HG03196 (cell line): ENCODE measurements around the gene TAGLN2.

ENCODE experiments used
- ATAC-seq: cut with Tn5 transposase; IDR thresholded peaks from one replicate; pipeline ENCODE4 v1.9.1; 2021; ENCODE audit not compliant: unreplicated experiment

Gene TAGLN2

DNA sequence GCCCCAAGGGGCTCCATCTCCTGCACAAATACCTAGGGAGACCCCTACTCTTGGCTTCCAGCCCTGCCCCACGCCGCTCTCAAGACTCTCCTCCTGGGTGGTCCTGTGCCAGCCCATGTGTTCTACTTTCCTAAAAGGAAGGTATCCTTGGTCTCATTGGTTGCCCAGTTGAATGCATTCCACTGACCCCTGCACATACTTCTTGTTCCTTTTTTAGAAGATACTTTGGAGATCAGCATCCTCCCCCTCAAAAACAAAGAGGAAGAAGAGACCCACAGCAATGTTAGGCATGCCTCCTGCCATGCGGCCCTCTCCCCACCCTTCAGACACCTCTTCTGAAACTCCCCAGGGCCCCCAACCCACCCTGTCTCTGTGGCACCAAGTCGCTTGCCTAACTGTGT is 24.7 kb upstream of the TAGLN2 start:
- ATAC-seq = no peak

DNA sequence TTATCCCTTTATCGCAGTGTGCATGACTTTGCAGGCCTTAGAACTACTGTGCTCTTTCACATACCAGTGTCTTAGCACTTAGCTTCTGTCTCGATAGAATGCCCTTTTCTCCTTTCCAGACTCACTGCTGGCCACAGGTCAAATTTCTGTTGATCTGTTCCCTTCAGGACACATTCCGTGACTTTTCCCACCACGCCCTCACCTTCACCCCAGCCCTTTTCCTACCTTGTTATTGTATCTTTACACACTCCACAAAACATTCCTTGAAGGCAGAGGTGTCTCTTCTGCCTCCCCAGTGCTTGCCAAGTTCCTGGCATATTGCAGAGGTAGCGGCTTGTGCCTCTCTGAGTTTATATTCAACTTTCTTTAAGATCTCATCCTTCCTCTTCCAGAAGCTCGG is 23.8 kb upstream of the TAGLN2 start:
- no peak for ATAC-seq

DNA sequence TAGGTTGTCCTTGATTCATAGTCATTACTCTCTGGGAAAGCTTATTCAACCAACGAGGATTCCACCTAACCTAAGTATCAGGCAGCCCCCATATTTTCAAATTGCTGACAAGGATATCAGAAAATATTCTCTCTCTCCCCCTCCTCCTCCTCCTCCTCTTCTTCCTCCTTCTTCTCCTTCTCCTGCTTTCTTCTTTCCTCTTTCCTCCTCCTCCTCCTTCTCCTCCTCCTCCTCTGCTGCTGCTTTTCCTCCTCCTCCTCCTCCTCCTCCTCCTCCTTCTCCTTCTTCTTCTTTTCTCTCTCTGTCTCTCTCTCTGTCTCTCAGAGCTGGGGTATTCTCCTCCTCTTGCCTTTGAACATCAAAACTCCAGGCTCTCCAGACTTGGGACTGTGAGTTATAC is 22.6 kb upstream of the TAGLN2 start:
- ATAC-seq = no peak

DNA sequence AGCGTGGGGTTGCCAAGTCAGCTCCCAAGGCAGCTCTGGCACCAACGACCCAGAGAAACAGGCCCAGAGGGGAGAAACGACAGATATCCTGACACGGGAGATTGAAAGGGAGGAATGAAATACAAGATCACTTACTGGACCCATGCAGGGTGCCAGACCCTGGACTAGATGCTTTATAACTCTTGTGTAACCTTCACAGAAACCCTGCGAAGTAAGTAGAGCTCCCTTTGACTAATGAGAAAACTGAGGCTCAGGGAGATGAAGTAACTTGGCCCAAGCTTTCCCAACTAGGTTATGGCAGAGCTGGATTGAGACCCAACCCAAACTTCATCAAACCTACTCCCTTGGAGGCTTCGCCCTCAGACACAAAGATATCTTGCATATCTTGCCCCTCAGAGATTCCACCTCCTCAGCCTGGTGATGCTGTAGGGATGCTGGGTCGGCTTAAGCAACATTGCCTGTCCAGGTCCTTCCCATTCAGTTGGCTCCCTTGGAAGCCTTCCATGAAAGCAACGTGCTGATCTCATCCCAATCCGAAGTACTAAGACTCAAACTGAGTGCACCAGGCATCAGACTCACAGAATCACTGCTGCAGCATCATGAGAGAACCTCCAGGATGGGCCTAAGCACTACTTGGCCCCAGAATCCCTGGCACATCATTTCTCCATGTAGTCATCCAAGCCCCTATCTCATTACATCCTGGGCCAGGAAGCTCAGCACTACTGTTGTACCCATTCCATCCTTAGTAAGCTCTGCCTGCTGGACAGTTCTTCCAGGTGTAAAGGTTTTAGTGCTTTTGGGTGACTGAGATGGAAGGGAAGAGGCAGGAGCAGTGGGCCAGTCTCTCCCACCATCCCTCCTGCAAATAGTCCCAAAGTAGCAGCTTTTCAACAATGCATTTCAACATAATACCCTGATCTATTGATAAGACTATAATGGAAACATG is 21.2 kb upstream of the TAGLN2 start:
- no peak for ATAC-seq

GRCh38 chr1:159945483-159946241 is 20.4 kb upstream of the TAGLN2 start, which contains the start of gene IGSF9:
Gene IGSF9 (minus strand): TSS chr1:159945613. CDS start chr1:159943454, 2,159 bp downstream.
- ATAC-seq = no peak

GRCh38 chr1:159944623-159945455 is 19.5 kb upstream of the TAGLN2 start:
- no peak for ATAC-seq

DNA sequence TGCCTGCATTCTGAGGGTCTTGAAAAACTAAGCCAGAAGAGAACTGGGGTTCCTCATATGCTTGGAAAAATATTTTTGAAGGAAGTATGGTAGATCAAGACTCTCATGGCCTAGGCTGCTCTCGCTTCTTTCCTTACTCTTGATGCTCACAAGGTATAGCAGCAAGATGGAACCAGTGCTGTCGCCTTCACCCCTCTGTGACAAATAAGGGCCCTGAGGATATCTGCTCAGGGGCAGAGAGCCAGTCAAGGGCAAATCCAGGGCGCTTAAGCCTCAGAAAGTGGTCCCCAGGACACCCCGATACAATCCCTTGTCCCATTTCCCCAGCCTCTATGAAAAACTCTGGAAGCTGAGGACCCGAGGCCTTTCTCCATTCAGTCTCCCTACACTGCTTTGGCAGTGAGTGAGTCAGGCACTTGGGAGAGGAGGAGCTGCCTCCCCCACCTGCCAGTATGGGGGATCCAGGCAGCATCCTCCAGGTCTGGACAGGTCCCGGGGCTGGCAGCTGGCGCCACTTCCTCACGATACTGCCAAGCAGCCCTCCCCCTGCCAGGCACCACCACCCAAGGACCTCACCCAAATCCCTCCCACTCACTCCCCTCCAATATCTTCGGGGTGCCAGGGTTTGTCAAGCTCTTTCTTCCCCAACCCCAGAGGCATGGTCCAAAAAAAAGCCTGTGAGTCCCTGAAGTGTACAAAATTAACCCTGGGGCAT is 18.8 kb upstream of the TAGLN2 start:
- ATAC-seq = no peak

GRCh38 chr1:159943278-159943640 is 18.0 kb upstream of the TAGLN2 start:
- no peak for ATAC-seq

DNA sequence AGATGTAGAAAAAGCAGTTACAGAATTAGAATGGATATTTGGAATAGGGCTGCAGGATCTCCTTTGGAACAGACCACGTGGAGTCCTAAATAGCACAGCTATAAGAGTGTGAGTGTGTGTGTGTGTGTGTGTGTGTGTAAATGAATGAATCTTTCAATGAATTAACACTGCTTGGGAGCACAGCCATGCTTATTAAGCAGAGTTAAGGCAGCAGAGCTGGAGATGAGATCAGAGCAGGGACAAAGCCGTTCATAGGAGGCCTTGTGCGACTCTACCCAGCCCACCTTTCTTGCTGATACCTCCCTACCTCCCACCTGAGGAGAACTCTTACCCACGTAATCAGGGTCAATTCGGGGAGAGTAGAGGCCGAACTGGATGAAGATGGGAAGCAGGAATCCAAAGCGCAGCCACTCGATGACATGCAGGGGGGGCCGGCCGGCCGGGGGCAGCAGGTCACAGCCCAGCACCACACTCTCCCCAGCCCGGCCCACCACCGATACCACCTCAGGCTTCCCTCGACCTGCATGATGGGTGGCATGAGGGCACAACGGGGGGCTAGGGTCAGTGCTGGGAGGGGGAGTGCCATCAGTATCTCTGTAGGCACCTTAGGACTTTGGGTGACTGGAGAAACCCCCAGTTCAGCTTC is 17.4 kb upstream of the TAGLN2 start:
- ATAC-seq = no peak

- no peak for ATAC-seq
Observed at GRCh38 chr1:159941591-159942560, 16.6 kb upstream of the TAGLN2 start.

DNA sequence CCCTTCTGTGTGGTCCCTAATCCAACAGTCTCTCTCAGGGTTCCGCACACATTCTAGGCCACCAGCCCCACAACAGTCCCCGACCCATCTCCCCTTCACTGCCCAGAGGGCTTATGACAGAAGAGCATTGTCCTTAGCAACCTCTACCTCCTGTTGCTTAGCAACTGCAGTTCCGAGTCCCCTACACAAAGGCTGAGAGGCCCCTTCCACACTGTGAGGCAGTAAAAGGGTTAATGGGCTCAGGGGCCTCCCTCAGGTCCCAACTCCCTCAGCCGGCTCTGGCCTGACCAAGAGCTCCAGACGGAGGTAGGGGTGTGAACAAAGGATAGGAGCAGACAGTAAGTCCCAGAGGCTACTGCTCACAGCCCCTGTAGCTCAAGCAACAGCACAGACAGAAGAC is 15.8 kb upstream of the TAGLN2 start:
- ATAC-seq = no peak

GRCh38 chr1:159940006-159940620 is 14.8 kb upstream of the TAGLN2 start:
- no peak for ATAC-seq

DNA sequence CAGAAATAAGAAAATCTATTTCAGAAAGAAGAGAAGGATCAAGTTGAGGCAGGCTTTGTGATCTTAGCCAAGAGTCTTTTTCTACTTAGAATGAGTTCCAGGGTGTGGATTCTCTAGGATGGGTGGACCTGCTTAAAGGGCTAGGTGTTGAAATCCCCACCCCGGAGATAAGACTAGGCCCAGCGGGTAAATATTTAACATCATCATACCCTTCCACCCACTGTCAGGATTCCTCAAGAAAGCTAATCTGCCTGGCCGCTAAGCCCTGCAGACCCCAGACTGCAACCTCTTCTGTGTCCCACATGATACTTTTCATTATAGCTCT is 14.3 kb upstream of the TAGLN2 start:
- ATAC-seq = no peak

GRCh38 chr1:159938905-159939677 is 13.8 kb upstream of the TAGLN2 start:
- ATAC-seq = no peak

GRCh38 chr1:159938211-159938852 is 13.0 kb upstream of the TAGLN2 start:
- no peak for ATAC-seq

GRCh38 chr1:159937054-159937750 is 11.9 kb upstream of the TAGLN2 start:
- ATAC-seq = no peak
